SIG-M5 treated with dmso at 0.1 percent for 504 hours (cell line): ENCODE data around the gene PLXDC2.
"Not testable (repeated sequence)": the region's sequence is repeated elsewhere in the genome, so short reads cannot be mapped to it uniquely, and the experiment has no call there.

ENCODE experiments used
- DNase-seq: peaks from one replicate; lab custom pipeline; 2025; ENCODE audit not compliant: unreplicated experiment; lab: John Stamatoyannopoulos, UW

The PLXDC2 gene

DNA sequence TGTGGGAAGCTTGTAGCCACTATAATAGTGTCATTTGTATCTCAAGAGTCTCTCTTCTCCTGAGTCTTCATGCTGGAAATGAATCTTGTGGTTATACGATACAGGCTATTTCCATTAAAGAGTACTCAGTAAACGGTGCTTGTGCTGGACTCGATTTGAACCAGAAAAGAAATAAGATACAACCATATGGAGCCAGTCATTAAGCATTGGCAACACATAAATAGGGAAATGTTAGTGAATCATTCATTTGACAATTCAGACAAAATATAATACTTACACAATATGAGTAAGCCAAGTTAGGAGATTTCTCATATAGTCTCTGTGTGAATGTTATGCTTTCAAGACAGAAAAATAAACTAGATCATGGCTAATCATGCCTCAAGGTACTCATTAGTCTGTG is 356.8 kb downstream of the PLXDC2 start:
- DNase-seq = no peak

GRCh38 chr10:20175719-20176118 is 359.5 kb downstream of the PLXDC2 start:
- DNase-seq = no peak

- DNase-seq = no peak
These were observed 364.5 kb downstream of the PLXDC2 start for GRCh38 chr10:20180766-20181165.

GRCh38 chr10:20181434-20181833 is 365.2 kb downstream of the PLXDC2 start:
- DNase-seq = no peak

GRCh38 chr10:20185116-20185515 is 368.9 kb downstream of the PLXDC2 start:
- DNase-seq = no peak

GRCh38 chr10:20191392-20191791 is 375.2 kb downstream of the PLXDC2 start:
- not testable (repeated sequence) for DNase-seq

DNA sequence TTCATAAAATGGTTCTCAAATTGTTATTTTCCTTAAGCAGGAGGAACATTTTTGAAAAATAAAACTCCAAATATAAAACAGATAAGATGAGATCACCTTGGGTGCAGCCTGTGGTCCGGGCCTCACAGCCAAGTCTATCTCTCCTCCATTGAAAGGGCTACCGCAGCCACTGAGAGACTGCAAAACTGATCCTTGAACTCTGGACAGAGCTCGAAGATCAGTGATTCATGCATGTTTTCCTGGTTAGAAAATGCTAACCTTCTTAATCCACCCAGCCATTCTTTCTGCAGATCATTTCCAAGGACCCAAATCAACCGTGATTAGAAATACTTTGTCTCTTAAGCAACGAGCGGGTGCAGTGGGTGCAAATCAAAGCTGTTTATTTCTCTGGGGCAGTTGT is 378.8 kb downstream of the PLXDC2 start:
- DNase-seq = no peak

DNA sequence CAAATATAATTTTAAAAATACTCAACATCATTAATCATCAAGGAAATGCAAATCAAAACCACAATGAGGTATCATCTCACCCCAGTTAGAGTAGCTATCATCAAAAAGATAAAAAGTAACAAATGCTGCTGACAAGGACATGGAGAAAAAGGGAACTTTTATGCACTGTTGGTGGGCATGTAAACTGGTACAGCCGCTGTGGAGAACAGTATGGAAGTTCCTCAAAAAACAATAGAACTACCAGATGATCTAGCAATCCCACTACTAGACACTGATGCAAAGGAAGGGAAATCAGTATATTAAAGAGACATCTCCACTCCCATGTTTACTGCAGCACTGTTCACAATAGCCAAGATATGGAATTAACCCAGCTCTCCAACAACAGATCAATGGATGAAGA is 384.5 kb downstream of the PLXDC2 start:
- DNase-seq = no peak

GRCh38 chr10:20202337-20202736 is 386.1 kb downstream of the PLXDC2 start:
- DNase-seq = no peak

- DNase-seq = no peak
These were observed 391.4 kb downstream of the PLXDC2 start for GRCh38 chr10:20207653-20208052.

- DNase-seq = not testable (repeated sequence)
These were observed 392.9 kb downstream of the PLXDC2 start for GRCh38 chr10:20209098-20209497.

GRCh38 chr10:20215547-20216152 is 399.4 kb downstream of the PLXDC2 start:
- DNase-seq = no peak

- DNase-seq = no peak
These were observed 405.1 kb downstream of the PLXDC2 start for GRCh38 chr10:20221356-20221755.

DNA sequence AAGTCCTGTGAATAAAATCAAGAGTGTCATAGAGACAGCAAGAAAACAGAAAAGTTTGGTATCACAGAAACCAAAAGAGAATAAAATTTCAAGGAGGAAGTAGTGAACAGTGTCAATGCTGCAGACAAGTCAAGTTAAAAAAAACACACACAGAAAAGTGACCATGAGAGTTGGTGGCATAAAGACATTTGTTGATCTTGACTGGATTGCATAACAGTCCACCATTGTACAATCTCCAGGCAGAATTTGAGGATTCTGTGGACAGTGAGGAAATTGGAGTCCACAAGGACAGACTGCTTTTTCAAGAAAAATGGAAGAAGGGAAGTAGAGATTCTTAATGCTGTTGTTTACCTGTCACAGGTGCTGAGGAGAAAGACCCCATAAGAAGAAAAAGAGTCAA is 412.5 kb downstream of the PLXDC2 start:
- no peak for DNase-seq

- DNase-seq = no peak
These were observed 416.0 kb downstream of the PLXDC2 start for GRCh38 chr10:20232079-20232705.

DNA sequence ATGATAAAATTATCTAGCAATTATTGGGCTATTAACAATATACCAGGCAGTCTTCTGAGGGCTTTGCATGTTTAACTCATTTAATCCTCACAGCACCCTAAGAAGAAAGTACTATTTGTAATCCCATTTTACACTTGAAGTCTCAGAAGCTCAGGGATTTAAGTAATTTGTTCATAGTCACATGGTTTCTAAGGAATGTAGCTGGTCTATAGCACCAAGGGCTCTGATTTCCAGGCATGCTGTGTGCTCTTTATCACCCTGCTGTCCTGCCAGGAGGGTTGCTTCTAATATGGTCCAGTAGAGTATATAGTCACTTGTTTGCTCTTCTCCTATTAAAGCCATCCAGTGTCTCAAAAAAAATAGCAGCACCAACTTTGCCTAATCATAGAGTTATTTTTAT is 417.2 kb downstream of the PLXDC2 start:
- DNase-seq = no peak

- no peak for DNase-seq
These were observed 418.3 kb downstream of the PLXDC2 start for GRCh38 chr10:20234579-20234978.

DNA sequence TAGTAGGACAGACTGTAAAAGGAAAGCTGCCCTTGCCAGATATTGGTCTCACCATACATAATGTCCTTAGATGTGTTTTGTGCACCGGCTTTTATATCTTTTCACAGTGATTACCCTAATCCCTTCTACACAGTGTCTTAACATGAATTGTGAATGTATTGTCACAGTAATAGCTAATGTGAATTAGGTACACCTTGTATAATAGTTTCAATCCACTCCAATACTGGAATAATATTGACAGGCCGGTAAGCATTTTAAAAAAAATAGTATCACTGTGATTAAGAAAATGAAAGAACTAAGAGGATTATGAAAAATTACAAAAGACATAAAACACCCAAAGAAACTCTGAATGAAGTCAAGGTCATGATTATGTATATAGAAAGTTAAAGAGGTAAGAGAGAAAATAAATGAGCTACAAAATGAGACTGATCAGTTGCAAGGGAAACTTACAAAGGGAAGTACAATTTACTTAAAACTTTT is 420.9 kb downstream of the PLXDC2 start:
- no peak for DNase-seq

DNA sequence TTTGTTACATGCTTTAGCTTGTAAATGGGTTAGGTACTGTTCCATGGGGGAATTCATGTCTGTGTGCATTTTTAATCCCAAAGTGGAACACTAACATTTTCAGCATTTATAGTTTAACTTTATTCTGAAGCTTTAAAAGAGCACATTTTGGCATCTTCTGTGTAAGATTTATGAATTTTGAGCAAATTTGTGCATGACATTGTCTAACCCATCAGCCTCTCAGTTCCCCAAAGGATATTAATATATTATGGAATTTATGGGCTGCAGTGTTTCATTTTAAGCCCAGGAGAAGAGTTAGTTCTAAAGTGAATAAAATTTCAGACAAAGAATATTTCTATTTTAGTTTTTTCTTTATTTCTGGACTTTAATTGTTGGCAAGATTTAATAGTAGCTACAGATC is 421.4 kb downstream of the PLXDC2 start:
- no peak for DNase-seq

DNA sequence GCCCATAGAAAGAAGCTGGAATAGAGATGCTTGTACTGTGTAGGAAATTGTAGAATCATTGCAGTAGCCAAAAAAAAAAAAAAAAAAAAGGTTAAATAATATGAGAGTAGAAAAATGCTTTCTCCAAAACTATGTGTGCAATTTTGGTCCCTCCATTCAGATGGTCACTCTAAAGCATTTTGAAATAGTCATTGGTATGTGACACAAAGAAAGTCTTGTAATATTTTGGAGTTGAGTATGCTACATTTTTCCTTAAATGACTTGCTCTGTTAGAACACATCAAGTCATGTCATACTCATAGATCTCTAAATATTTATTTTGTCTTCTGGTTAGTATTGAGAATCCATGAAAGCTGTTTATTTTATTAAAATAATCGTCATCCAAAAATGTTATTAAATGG is 424.4 kb downstream of the PLXDC2 start:
- DNase-seq = no peak

GRCh38 chr10:20247454-20247853 is 431.2 kb downstream of the PLXDC2 start:
- DNase-seq = no peak

GRCh38 chr10:20247891-20248708 is 431.9 kb downstream of the PLXDC2 start:
- no peak for DNase-seq
